NCI-H1930 (cell line): Measurements from ENCODE around the gene DEFB124.

Source experiments
- DNase-seq, 2 experiments: peaks; one replicate each; lab custom pipeline; 2025; lab: John Stamatoyannopoulos, UW

DEFB124 gene

DNA sequence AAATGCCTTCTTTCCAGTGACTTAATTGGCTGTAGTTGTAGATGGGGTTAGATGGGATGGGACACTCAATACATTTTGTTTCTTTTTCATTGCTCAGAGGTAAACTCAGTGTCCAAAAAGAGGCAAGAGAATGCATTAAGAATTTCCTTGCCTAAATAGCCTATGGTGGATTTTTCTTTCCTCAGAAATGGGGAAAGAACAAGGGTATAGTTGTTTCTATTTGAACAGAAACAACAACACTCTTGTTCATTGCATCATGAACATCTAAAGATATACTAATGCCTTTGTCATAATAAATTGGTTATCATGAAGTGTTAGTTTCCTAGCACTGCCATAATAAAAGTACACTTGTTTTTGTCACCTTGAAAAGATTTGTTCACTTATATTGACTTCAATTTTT, 49.1 kb downstream of the DEFB124 start:
- no peak for DNase-seq

DNA sequence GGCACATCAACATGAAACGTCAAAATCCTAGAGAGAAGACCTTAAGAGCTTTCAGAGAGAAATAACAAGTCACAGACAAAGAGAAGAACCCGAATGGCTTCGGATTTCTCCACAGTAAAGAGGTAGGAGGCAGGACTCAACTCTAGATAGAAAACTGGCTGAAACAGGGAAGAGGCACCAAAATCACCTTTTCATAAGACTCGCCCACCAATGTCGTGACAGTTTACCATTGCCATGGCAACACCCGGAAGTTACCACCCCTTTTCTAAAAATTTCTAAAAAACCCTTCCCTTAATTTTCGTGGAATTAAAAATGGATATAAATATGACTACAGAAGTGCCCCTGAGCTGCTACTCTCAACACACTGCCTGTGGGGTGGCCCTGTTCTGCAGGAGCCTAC, 56.6 kb downstream of the DEFB124 start:
- no peak for DNase-seq

DNA sequence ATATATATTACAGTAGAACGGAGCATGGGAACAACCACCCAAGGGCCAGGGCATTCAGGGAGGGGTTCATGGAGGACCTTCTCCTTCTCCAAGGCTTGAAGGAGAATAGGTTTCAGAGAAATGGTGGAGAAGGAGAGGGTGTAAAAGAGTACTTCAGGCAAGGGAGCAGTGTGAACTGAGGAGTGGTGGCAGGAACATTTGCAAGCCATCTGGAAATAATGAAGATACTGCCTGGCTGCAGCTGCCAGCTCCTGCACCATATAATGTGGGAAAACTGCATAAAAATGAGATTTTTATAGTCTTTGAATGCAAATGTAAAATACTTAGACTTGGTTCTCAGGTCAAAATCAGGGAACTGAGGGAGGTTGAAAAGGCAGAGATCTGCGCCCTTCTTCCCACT, 59.3 kb downstream of the DEFB124 start:
- no peak for DNase-seq
